Kidney (tissue), 14 donors: ENCODE data around the gene GALNT6. TPM values are rescaled to one million over a fixed set of nuclear protein-coding genes. Genes with fewer than 3 reads are reported as not detected.

Source experiments
- DNase-seq, 5 donors: peaks; one replicate each; pipeline ENCODE4 v3.0.0-alpha.2; 2013 to 2020
- FAIRE-seq: peaks from 2 replicates; lab custom pipeline; 2012; peaks lifted over from hg19 to GRCh38; lab: Jason Lieb, UNC
- H3K27ac ChIP-seq, 2 donors: one replicate each; pipeline ENCODE4 v1.7.0; 2013; ENCODE audit warnings: low read depth in 2 of 2, low read length in 2 of 2, inconsistent platforms in 1 of 2
- H3K27me3 ChIP-seq: one replicate; pipeline ENCODE4 v1.7.1; 2013; ENCODE audit warnings: low read length, inconsistent platforms; ENCODE audit not compliant: control insufficient read depth, insufficient read depth
- H3K36me3 ChIP-seq, 3 donors: one replicate each; pipeline versions ENCODE4 v1.7.0 to v1.7.1; 2013; ENCODE audit warnings: low read length in 3 of 3, control low read depth in 1 of 3, inconsistent platforms in 1 of 3; ENCODE audit not compliant: insufficient read depth in 3 of 3, control insufficient read depth in 2 of 3
- H3K4me1 ChIP-seq, 3 donors: one replicate each; pipeline versions ENCODE4 v1.7.0 to v1.7.1; 2013; ENCODE audit warnings: low read length in 3 of 3, inconsistent platforms in 1 of 3, low read depth in 1 of 3; ENCODE audit not compliant: control insufficient read depth in 2 of 3, insufficient read depth in 2 of 3
- H3K4me3 ChIP-seq, 3 donors: one replicate each; pipeline versions ENCODE4 v1.7.0 to v1.8.1; 2013; ENCODE audit warnings: low read length in 3 of 3, control low read depth in 1 of 3, inconsistent platforms in 1 of 3
- H3K9ac ChIP-seq, 3 donors: one replicate each; pipeline versions ENCODE4 v1.7.0 to v1.7.1; 2013; ENCODE audit warnings: low read length in 3 of 3, control low read depth in 1 of 3, inconsistent platforms in 1 of 3
- H3K9me3 ChIP-seq, 3 donors: one replicate each; pipeline versions ENCODE4 v1.7.0 to v1.7.1; 2013; ENCODE audit warnings: low read length in 3 of 3, control low read depth in 1 of 3, inconsistent platforms in 1 of 3; ENCODE audit not compliant: control insufficient read depth in 2 of 3, insufficient read depth in 1 of 3
- intact Hi-C: fragments of 100-400 bp; cut with DNase I; formaldehyde crosslinking; loops from one replicate; pipeline ENCODE4 v1.11.1; 2022
- polyA plus RNA-seq: library from polyadenylated mRNA; stranded (reverse); fragments of 350-450 nt; fragmentation: Illumina TruSeq; extraction: RNeasy Lipid Tissue Mini Kit (QIAGEN cat#74804); gene quantifications from one replicate; pipeline ENCODE4 v1.2.3, GENCODE V29; 2014; ENCODE audit warnings: low read depth, low replicate concordance; ENCODE audit not compliant: insufficient read depth
- total RNA-seq: library from RNA; stranded (reverse); fragmentation: NEBNext Ultra II Directional; extraction: Animal tissue kit (Norgen Biotek cat#: 25700); gene quantifications from one replicate; pipeline ENCODE4 v1.2.1, GENCODE V29; 2021
- TF ChIP-seq, protein P1 (sequence below): IDR thresholded peaks from 3 replicates; pipeline ENCODE4 v1.5.1; 2012; ENCODE audit warnings: mild to moderate bottlenecking, moderate library complexity, borderline replicate concordance; ENCODE audit not compliant: insufficient read depth; ENCODE audit errors: extremely low read depth
- donor health status: control.
- donor health status: control.
- donor health status: control.
- donor health status: control.
- donor health status: control.
- donor health status: DM: yes; HTN: yes; CAD: no.
- donor health status: Normal renal cell carcinoma (clear cell type).

GALNT6 gene
- total and polyA plus RNA-seq, 2 donors from 2014 or later = 2.1 to 16.8 TPM

DNA sequence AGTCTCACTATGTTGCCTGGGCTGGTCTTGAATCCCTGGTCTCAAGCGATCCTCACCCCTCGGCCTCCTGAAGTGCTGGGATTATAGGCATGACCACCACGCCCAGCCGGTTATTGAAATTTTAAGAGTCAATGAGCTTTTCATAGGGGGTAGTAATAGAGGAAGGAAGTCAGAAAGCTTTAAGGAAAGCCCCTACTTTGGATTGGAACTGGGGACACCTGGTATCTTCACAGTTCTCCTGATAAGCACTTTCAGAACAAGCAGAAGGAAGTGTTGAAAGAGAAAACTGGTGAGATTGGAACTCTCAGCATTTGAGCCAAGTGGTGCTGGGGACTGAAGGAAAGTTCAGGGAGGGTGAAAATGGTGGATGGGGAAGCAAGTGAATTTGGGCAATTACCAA is 38.5 kb upstream of the GALNT6 start:
- no peak overlapping the region for H3K9ac ChIP-seq
- H3K4me1 ChIP-seq = no peaks in the 10 kb centered on the region
- H3K36me3 ChIP-seq = no peaks in the 10 kb centered on the region
- no peak overlapping the region for H3K4me3 ChIP-seq
- TF ChIP-seq, protein P1, sequence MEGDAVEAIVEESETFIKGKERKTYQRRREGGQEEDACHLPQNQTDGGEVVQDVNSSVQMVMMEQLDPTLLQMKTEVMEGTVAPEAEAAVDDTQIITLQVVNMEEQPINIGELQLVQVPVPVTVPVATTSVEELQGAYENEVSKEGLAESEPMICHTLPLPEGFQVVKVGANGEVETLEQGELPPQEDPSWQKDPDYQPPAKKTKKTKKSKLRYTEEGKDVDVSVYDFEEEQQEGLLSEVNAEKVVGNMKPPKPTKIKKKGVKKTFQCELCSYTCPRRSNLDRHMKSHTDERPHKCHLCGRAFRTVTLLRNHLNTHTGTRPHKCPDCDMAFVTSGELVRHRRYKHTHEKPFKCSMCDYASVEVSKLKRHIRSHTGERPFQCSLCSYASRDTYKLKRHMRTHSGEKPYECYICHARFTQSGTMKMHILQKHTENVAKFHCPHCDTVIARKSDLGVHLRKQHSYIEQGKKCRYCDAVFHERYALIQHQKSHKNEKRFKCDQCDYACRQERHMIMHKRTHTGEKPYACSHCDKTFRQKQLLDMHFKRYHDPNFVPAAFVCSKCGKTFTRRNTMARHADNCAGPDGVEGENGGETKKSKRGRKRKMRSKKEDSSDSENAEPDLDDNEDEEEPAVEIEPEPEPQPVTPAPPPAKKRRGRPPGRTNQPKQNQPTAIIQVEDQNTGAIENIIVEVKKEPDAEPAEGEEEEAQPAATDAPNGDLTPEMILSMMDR = no peak
- no peaks in the 10 kb centered on the region for H3K27me3 ChIP-seq
- H3K9me3 ChIP-seq = no peaks in the 10 kb centered on the region
- DNase-seq (no peak), FAIRE-seq (no peak)
- intact Hi-C loops = loop anchor here (10.0 kb wide), 1 partner anchor 105 kb away; no protein-coding TSS in a partner anchor
- H3K27ac ChIP-seq = no peak overlapping the region

DNA sequence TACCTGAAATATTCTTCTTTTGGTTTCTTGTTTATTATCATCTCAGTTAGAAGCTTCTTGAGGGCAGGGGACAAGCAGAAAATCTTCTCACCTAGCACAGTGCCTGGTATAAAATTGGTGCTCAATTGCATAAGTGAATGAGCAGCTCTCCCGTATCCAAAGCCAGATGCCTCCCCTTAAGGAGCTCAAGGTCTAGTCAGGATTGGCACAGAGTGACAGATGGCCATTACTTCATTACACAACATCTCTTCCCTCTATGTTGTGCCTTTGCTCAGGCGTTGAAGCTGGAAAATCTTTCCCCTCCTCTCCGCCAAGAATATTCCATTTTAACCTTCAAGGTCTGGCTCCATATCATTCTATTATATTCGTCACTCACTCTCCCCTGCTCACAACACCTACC is 37.0 kb upstream of the GALNT6 start:
- intact Hi-C loops = loop anchor here (10.0 kb wide), 1 partner anchor 107 kb away; no protein-coding TSS in a partner anchor
- Histone ChIP-seq H3K27ac (no peak overlapping the region), H3K9ac (no peak overlapping the region), H3K4me3 (no peak overlapping the region), H3K36me3 (no peaks in the 10 kb centered on the region), H3K4me1 (peaks cover 0 to 4% (median 0%) of the 10 kb centered on the region in 3 donors), H3K9me3 (no peaks in the 10 kb centered on the region), H3K27me3 (no peaks in the 10 kb centered on the region)
- TF ChIP-seq, protein P1 = no peak
- no peak for DNase-seq
- no peak for FAIRE-seq

DNA sequence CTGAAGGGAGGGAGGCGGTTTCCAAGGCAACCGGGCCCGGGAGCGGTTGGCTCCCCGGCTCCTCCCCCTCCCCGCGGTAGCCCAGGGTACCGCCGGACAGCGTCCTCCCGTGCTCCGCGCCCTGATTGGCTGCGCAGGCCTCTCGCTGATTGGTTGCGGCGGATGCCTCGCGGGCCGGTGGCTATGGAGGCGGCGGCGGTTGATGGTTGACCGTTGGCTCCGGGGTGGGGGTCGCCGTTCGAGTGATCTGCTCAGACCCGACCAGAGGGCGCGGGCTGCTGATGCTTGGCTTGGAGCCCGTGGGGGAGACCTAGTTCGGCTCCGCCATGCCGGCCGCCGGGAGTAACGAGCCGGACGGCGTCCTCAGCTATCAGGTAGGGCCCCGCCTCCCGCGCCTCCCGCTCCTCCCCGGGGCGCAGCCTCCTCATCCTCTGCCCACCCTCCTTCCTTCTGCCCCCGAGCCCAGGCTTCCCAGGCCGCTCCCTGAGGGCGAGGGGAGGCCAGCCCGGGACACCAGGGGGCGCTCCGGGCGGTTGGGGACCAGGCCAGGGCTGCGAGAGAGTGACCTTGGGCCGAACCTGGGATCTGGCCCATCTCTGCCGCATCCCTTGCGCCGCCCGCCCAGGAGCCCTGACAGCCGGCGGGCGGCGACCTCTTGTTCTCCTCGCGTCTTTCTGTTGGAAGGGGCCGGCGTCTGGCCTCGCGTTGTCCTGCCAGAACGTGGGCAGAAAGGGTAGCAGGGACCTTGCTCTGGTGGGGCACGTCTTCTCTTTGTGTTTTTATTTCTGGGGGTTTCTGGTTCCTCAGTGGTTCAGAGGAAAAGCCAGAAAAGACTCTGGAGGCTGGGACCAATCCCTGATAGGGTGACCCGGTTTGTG is 33.7 kb upstream of the GALNT6 start, which contains the start of gene SLC4A8:
SLC4A8 (plus strand) TSS at position 170 of the 878 bp plus-strand sequence; CDS start at position 327, 157 bp downstream.
- Histone ChIP-seq H3K9me3 (no peaks in the 10 kb centered on the region), H3K27me3 (no peaks in the 10 kb centered on the region), H3K9ac (no peak within 1 kb of the TSS), H3K36me3 (no peaks in the 10 kb centered on the region), H3K4me1 (peaks cover 0 to 4% (median 0%) of the 10 kb centered on the region in 3 donors), H3K27ac (no peak within 1 kb of the TSS), H3K4me3 (peak within 1 kb of the TSS; percentile 29 to 39 (median 35))
- TF ChIP-seq, protein P1 = peak; percentile 63
- DNase-seq (peak; percentile 94 to 98 (median 97)), FAIRE-seq (no peak)
- intact Hi-C loops = loop anchor here (10.0 kb wide), 1 partner anchor 110 kb away; no protein-coding TSS in a partner anchor
